Loucy (cell line): ENCODE data around the gene KLF13.

ENCODE experiments used
- H2AFZ ChIP-seq: fragments of 200-600 bp; sonication (generic); 2 replicates; pipeline ENCODE4 v1.6.0; 2016; ENCODE audit warnings: antibody characterized with exemption, mild to moderate bottlenecking, low read length, moderate library complexity
- H3F3A ChIP-seq: fragments of 200-600 bp; 2 replicates; pipeline ENCODE4 v1.6.0; 2016; ENCODE audit warnings: antibody characterized with exemption, low read depth, mild to moderate bottlenecking
- H3K27me3 ChIP-seq: fragments of 200-600 bp; sonication (generic); 2 replicates; pipeline ENCODE4 v1.6.1; 2014; ENCODE audit warnings: low read length, mild to moderate bottlenecking; ENCODE audit not compliant: insufficient read depth, poor library complexity, severe bottlenecking
- H3K36me3 ChIP-seq: fragments of 200-600 bp; sonication (generic); 2 replicates; pipeline ENCODE4 v1.6.1; 2016; ENCODE audit warnings: low read length; ENCODE audit not compliant: insufficient read depth
- H3K4me1 ChIP-seq: fragments of 200-600 bp; sonication (generic); 2 replicates; pipeline ENCODE4 v1.5.1; 2014; ENCODE audit warnings: low read length, mild to moderate bottlenecking; ENCODE audit not compliant: insufficient read depth, poor library complexity, severe bottlenecking
- H3K4me2 ChIP-seq: fragments of 200-600 bp; sonication (generic); 2 replicates; pipeline ENCODE4 v1.6.0; 2014; ENCODE audit warnings: antibody characterized with exemption, low read length, low read depth, mild to moderate bottlenecking; ENCODE audit not compliant: poor library complexity, severe bottlenecking
- H3K4me3 ChIP-seq: fragments of 200-600 bp; sonication (generic); 2 replicates; pipeline ENCODE4 v1.5.1; 2014; ENCODE audit warnings: low read length, mild to moderate bottlenecking, mixed read lengths; ENCODE audit not compliant: poor library complexity, severe bottlenecking
- H3K79me2 ChIP-seq: fragments of 200-600 bp; sonication (generic); 2 replicates; pipeline ENCODE4 v1.6.1; 2014; ENCODE audit warnings: low read length; ENCODE audit not compliant: insufficient read depth
- H3K9ac ChIP-seq: fragments of 200-600 bp; sonication (generic); 2 replicates; pipeline ENCODE4 v1.6.0; 2014; ENCODE audit warnings: mild to moderate bottlenecking, low read depth, low read length, moderate library complexity; ENCODE audit not compliant: poor library complexity, severe bottlenecking
- H3K9me2 ChIP-seq: fragments of 200-600 bp; sonication (generic); replicated peaks from 2 replicates; pipeline ENCODE4 v1.6.1; 2016; ENCODE audit warnings: low read depth, low read length, mixed read lengths
- H3K9me3 ChIP-seq: fragments of 200-600 bp; sonication (generic); 2 replicates; pipeline ENCODE4 v1.6.1; 2014; ENCODE audit warnings: mild to moderate bottlenecking, antibody characterized with exemption, low read length, low read depth; ENCODE audit not compliant: insufficient read depth
- H4K20me1 ChIP-seq: fragments of 200-600 bp; sonication (generic); 2 replicates; pipeline ENCODE4 v1.6.0; 2014; ENCODE audit warnings: antibody characterized with exemption, low read length, mild to moderate bottlenecking; ENCODE audit not compliant: insufficient read depth, poor library complexity, severe bottlenecking
- EZH2phosphoT487 ChIP-seq: fragments of 200-600 bp; IDR thresholded peaks from 2 replicates; pipeline ENCODE4 v1.6.1; 2018; ENCODE audit warnings: antibody characterized with exemption, mild to moderate bottlenecking, moderate library complexity, borderline replicate concordance
- TF ChIP-seq, protein P1 (sequence below): fragments of 200-600 bp; sonication (generic); conservative IDR thresholded peaks from 2 replicates; pipeline ENCODE4 v1.5.1; 2014; ENCODE audit warnings: mild to moderate bottlenecking, antibody characterized with exemption, low read length

Gene KLF13

DNA sequence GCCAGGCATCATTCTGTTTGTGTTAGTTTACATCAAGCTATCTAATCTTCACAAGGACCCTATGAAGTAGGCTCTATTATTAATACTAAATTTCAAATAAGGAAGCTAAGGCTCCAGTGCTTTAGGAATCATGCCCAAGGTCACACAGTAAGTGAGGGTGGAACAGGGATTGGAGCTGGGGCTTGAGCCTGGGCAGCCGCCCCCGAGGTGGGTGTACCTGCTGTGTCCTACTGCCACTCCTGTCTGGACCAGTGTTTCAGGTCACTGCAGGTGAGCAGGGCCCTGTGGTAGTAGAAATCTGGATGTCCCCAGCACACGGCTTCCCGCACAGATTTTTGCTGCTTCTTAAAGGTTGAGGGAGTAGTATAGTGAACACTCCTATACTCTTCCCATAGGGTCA lies 6.5 kb downstream of the KLF13 start:
- H3K4me1 ChIP-seq = peaks cover 61% of the 10 kb centered on the region
- no peaks in the 10 kb centered on the region for H3K9me3 ChIP-seq
- no peaks in the 10 kb centered on the region for H3F3A ChIP-seq
- no peak for TF ChIP-seq EZH2phosphoT487
- TF ChIP-seq, protein P1, sequence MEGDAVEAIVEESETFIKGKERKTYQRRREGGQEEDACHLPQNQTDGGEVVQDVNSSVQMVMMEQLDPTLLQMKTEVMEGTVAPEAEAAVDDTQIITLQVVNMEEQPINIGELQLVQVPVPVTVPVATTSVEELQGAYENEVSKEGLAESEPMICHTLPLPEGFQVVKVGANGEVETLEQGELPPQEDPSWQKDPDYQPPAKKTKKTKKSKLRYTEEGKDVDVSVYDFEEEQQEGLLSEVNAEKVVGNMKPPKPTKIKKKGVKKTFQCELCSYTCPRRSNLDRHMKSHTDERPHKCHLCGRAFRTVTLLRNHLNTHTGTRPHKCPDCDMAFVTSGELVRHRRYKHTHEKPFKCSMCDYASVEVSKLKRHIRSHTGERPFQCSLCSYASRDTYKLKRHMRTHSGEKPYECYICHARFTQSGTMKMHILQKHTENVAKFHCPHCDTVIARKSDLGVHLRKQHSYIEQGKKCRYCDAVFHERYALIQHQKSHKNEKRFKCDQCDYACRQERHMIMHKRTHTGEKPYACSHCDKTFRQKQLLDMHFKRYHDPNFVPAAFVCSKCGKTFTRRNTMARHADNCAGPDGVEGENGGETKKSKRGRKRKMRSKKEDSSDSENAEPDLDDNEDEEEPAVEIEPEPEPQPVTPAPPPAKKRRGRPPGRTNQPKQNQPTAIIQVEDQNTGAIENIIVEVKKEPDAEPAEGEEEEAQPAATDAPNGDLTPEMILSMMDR = no peak
- H3K9me2 ChIP-seq = no peaks in the 10 kb centered on the region
- H2AFZ ChIP-seq = no peak overlapping the region
- H3K36me3 ChIP-seq = peaks cover 5% of the 10 kb centered on the region; the same call in 1 of the 2 replicates
- H3K9ac ChIP-seq = no peak overlapping the region
- no peak overlapping the region for H3K4me3 ChIP-seq
- H3K4me2 ChIP-seq = peak overlapping the region; percentile 84
- no peaks in the 10 kb centered on the region for H3K27me3 ChIP-seq
- peaks cover 95% of the 10 kb centered on the region for H4K20me1 ChIP-seq
- H3K79me2 ChIP-seq = peaks cover 99% of the 10 kb centered on the region

DNA sequence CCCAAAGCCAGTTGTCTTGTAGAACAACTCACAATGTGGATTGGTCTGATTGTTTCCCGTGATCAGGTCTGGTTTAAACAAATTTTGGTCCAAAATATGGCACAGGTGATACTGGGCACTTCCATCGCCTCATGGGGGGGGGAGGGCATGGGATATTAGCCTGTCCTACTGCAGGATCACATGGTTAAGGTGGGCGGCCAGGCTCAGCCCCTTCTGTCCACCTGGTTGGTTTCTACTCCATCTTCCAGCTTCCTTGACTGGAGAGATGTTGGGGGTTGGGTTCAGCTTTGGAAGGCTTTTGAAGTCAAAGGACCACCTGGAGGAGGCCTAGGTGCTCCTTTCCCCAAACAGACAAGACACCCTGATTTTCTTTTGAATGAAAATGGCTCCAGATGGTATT lies 7.2 kb downstream of the KLF13 start:
- peaks cover 7% of the 10 kb centered on the region; the same call in 1 of the 2 replicates for H3K36me3 ChIP-seq
- no peak overlapping the region for H2AFZ ChIP-seq
- H3K27me3 ChIP-seq = no peaks in the 10 kb centered on the region
- no peaks in the 10 kb centered on the region for H3F3A ChIP-seq
- H3K4me2 ChIP-seq = no peak overlapping the region
- no peak overlapping the region for H3K4me3 ChIP-seq
- peaks cover 64% of the 10 kb centered on the region for H3K4me1 ChIP-seq
- H3K9me2 ChIP-seq = no peaks in the 10 kb centered on the region
- peaks cover 95% of the 10 kb centered on the region for H4K20me1 ChIP-seq
- no peak overlapping the region for H3K9ac ChIP-seq
- peaks cover 99% of the 10 kb centered on the region for H3K79me2 ChIP-seq
- TF ChIP-seq, protein P1 = no peak
- TF ChIP-seq EZH2phosphoT487 = no peak
- no peaks in the 10 kb centered on the region for H3K9me3 ChIP-seq

DNA sequence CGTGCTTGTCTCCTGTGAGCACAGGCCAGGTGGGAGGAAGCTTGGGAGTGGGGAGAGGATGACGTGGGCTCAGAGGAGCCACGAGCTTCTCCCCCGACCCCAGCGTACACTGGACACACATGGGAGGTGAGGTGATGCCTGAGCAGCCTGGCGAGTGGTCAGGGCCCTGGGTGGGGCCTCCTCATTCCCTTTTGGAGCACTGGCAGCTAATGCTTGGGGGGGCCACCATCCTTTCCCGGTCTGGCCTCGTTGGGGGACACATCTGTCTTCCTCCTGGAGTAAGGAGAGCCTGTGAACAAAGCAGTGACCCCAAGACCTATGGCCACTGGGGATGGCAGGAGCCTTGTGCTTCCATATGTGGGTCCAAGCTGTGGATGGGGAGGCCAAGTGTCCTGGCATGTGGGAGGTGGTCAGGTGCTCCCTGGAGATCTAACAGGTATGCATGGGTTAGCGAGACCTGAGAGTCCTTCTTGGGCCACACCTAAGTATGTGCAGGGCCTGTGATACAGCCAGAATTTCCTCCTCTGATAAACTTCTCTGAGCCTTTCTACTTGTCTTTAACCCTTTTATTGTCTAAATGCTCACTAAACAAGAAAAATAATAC lies 9.5 kb downstream of the KLF13 start:
- H3F3A ChIP-seq = no peaks in the 10 kb centered on the region
- H4K20me1 ChIP-seq = peaks cover 95% of the 10 kb centered on the region
- TF ChIP-seq EZH2phosphoT487 = no peak
- TF ChIP-seq, protein P1 = no peak
- H3K4me1 ChIP-seq = peaks cover 44% of the 10 kb centered on the region
- H3K27me3 ChIP-seq = no peaks in the 10 kb centered on the region
- H3K9me3 ChIP-seq = no peaks in the 10 kb centered on the region
- no peak overlapping the region for H3K4me2 ChIP-seq
- peaks cover 99% of the 10 kb centered on the region for H3K79me2 ChIP-seq
- no peak overlapping the region for H3K4me3 ChIP-seq
- H3K9me2 ChIP-seq = no peaks in the 10 kb centered on the region
- peaks cover 11% of the 10 kb centered on the region; the same call in 1 of the 2 replicates for H3K36me3 ChIP-seq
- H3K9ac ChIP-seq = no peak overlapping the region
- no peak overlapping the region for H2AFZ ChIP-seq
